Skeletal muscle tissue (tissue), 4 donors: ENCODE measurements around the gene BAK1. TPM values are rescaled to one million over a fixed set of nuclear protein-coding genes. Genes with fewer than 3 reads are reported as not detected.
"Not testable (repeated sequence)": the region's sequence is repeated elsewhere in the genome, so short reads cannot be mapped to it uniquely, and the experiment has no call there.

Source experiments
- H3K27ac ChIP-seq: one replicate; pipeline ENCODE4 v1.7.0; 2013; ENCODE audit warnings: mild to moderate bottlenecking, low read depth, low read length, inconsistent platforms
- H3K27me3 ChIP-seq, 3 donors: one replicate each; pipeline ENCODE4 v1.7.0; 2013; ENCODE audit warnings: low read length in 3 of 3; ENCODE audit not compliant: control insufficient read depth in 3 of 3, insufficient read depth in 3 of 3
- H3K36me3 ChIP-seq, 3 donors: one replicate each; pipeline ENCODE4 v1.7.0; 2013; ENCODE audit warnings: low read length in 3 of 3; ENCODE audit not compliant: control insufficient read depth in 3 of 3, insufficient read depth in 3 of 3
- H3K4me1 ChIP-seq, 3 donors: one replicate each; pipeline ENCODE4 v1.7.0; 2013; ENCODE audit warnings: low read length in 3 of 3, mild to moderate bottlenecking in 3 of 3; ENCODE audit not compliant: control insufficient read depth in 3 of 3, insufficient read depth in 3 of 3
- H3K4me3 ChIP-seq, 3 donors: one replicate each; pipeline ENCODE4 v1.7.0; 2013; ENCODE audit warnings: low read length in 3 of 3
- H3K9ac ChIP-seq, 3 donors: one replicate each; pipeline ENCODE4 v1.7.0; 2013; ENCODE audit warnings: low read length in 3 of 3, mild to moderate bottlenecking in 3 of 3, moderate library complexity in 2 of 3, low read depth in 1 of 3
- H3K9me3 ChIP-seq, 3 donors: one replicate each; pipeline ENCODE4 v1.7.0; 2013; ENCODE audit warnings: low read length in 3 of 3; ENCODE audit not compliant: control insufficient read depth in 3 of 3
- total RNA-seq: library from RNA; depleted of rRNA; stranded (reverse); fragments of >200 nt; gene quantifications from one replicate; pipeline ENCODE4 v1.2.3, GENCODE V29; 2014
- donor health status: Osteomylitis.

Gene BAK1
- total RNA-seq, 1 donor from 2014 or later = 9.9 TPM

DNA sequence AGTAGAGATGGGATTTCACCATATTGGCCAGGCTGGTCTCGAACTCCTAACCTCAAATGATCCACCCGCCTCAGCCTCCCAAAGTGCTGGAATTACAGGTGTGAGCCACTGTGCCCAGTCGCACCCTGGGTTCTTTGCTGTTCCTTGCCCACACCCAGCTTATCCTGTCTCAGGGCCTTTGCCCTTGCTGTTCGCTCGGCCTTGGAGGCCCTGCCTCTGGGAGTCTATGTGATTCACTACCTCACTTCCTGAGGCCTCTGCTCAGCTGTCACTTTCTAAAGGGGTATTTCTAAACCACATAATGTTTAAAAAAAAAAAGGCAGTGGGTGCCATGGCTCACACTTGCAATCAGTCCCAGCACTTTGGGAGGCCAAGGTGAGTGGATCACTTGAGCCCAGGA is 16.8 kb upstream of the BAK1 start:
- H3K9ac ChIP-seq, H3K27ac ChIP-seq, H3K36me3 ChIP-seq, H3K27me3 ChIP-seq, H3K9me3 ChIP-seq, H3K4me1 ChIP-seq, H3K4me3 ChIP-seq: not testable (repeated sequence)

DNA sequence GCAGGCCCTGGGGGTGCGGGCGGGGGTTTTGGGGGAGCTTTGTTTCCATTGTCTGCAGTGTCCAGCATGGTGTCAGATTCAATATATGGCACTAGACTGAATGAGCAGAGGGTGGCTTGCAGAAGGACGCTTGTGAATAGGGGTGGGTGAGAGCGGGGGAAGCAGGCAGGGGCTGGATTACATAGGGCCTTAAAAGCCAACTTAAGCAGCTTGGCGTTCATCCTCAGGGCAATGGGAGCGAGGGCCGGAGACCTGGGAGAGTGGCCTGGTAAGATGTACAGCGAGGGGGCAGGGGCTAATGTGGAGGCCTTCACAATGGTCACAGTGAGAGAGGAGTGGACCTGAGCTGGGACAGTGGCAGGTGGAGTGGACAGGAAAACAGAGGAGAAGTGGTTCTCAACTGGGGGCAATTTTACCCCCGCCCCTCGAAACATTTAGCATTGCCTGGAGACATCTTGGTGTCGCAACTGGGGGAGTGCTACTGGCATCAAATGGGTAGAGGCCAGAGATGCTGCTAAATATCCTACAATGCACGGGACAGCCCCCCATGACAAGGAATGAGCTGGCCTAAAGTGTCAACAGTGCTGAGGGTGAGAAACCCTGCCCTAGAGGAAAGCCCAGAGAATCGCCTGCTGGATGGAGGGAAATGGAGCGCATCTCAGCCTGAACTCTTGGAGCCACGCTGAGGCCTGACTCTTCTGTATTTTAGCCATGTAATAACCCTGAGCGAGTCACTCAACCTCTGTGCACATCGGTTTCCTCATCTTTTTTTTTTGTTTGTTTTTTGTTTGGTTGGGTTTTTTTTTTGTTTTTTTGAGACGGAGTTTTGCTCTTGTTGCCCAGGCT is 15.1 kb upstream of the BAK1 start:
- H3K4me1 ChIP-seq = peaks cover 10 to 17% (median 11%) of the 10 kb centered on the region in 3 donors
- H3K27me3 ChIP-seq = no peaks in the 10 kb centered on the region
- H3K36me3 ChIP-seq = no peaks in the 10 kb centered on the region
- H3K27ac ChIP-seq = no peak overlapping the region
- H3K4me3 ChIP-seq = no peak overlapping the region
- H3K9ac ChIP-seq = no peak overlapping the region
- H3K9me3 ChIP-seq = no peaks in the 10 kb centered on the region

DNA sequence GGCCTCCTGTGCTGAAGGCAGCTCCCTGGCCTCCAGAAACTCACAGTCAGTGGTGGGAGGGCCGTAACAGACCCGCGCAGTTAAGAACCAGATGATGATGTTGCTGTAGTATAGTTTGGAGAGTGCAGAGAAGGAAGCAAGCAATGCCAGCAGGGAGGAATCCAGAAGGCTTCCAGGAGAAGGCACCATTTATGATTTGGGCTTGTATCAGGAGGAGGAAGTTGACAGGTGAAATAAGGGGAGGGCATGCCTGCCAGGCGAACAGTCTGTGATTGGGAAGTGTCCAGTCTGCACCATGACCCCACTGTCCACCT is 13.3 kb upstream of the BAK1 start:
- Histone ChIP-seq H3K4me1 (peaks cover 25 to 31% (median 27%) of the 10 kb centered on the region in 3 donors), H3K9me3 (no peaks in the 10 kb centered on the region), H3K36me3 (no peaks in the 10 kb centered on the region), H3K4me3 (no peak overlapping the region), H3K9ac (no peak overlapping the region), H3K27ac (no peak overlapping the region), H3K27me3 (no peaks in the 10 kb centered on the region)

DNA sequence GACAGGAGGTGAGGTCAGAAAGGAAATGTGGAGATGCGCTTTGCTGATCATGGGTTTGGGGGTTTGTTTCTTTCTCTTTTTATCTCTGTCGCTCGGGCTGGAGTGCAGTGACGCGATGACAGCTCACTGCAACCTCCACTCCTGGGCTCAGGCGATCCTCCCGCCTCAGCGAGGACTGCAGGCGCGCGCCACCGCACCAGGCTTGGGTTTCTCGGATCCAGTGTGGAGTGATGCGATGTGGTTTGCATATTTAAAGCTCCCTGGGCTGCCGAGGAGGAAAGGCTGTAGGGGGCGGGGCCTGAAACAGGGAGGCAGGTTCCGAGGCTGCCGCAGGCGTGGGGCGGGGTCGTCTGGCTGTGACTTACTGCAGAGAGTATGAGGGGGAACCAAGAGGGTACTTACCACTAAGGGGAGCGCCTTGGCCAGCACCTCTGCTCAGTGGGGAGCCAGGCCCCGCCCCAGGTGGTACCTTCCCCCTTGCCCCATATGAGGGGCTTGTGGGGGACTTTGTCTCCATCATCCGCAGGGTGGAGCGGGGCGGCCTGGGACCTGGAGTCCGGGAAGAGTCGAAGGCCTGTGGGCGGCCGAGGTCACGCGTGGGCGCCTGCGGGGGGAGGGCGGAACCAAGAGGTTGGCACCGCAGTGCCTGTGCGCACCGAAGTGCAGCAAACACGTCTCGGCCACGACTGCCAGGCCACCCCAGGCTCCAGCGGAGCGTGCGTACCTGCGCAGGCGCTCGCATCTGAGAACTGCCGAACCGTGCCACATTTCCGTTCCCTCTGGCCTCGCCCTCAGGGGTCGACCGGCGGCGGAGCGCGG is 12.7 kb upstream of the BAK1 start:
- Histone ChIP-seq H3K9me3 (no peaks in the 10 kb centered on the region), H3K27ac (no peak overlapping the region), H3K4me1 (peaks cover 25 to 35% (median 27%) of the 10 kb centered on the region in 3 donors), H3K4me3 (no peak overlapping the region), H3K36me3 (no peaks in the 10 kb centered on the region), H3K9ac (no peak overlapping the region), H3K27me3 (no peaks in the 10 kb centered on the region)

DNA sequence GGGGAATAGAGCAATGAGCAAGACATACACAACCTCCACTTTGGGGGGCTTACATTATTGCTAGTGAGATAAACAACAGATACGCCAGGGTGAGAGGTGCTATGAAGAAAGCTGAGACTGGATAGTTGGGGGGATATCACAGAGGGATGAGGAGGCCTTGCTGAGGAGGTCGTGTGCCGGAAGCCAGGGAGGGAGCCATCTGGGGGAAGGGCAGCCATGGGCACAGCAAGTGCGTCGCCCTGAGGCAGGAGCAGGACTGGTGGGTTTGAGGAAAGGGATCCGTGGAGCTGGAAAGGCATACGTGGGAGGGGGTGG is 12.2 kb upstream of the BAK1 start:
- no peaks in the 10 kb centered on the region for H3K27me3 ChIP-seq
- no peak overlapping the region for H3K9ac ChIP-seq
- H3K36me3 ChIP-seq = no peaks in the 10 kb centered on the region

DNA sequence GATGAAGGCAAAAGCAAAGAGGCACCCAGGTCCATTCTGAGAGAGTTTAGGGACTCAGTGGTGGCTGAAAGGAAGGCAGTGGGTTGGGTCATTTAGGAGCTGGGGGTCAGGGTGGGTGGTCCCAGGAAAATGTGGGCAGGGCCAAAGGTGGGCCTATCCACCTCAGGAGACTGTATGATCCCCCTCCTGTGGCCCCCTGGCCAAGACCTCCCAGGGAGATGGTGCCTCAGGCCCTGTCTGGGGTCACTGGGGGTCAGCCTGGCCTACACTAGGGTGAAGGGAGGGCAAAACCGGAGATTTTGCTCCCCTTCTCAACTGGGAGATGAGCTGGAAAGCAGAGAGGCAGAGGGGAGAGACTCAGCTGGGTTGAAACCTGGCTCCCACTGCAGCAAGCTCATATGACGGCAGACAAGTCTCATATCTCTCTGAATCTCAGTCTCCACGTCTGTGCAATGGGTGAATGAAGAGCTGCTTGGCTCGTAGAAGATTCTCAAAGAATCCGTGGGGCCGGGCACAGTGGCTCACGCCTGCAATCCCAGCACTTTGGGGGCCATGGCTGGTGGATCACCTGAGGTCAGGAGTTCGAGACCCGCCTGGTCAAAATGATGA is 11.5 kb upstream of the BAK1 start:
- Histone ChIP-seq H3K4me1 (peaks cover 25 to 37% (median 27%) of the 10 kb centered on the region in 3 donors), H3K36me3 (no peaks in the 10 kb centered on the region), H3K27ac (peak overlapping the region; percentile 96), H3K4me3 (no peak overlapping the region), H3K27me3 (no peaks in the 10 kb centered on the region), H3K9ac (peak overlapping the region in 2 of 3 donors; percentile 0 to 53), H3K9me3 (no peaks in the 10 kb centered on the region)

More for the DNA sequence above, 12.2 kb upstream of the BAK1 start:
- H3K4me3 ChIP-seq = no peak overlapping the region
- no peaks in the 10 kb centered on the region for H3K9me3 ChIP-seq
- no peak overlapping the region for H3K27ac ChIP-seq
- H3K4me1 ChIP-seq = peaks cover 25 to 36% (median 27%) of the 10 kb centered on the region in 3 donors

DNA sequence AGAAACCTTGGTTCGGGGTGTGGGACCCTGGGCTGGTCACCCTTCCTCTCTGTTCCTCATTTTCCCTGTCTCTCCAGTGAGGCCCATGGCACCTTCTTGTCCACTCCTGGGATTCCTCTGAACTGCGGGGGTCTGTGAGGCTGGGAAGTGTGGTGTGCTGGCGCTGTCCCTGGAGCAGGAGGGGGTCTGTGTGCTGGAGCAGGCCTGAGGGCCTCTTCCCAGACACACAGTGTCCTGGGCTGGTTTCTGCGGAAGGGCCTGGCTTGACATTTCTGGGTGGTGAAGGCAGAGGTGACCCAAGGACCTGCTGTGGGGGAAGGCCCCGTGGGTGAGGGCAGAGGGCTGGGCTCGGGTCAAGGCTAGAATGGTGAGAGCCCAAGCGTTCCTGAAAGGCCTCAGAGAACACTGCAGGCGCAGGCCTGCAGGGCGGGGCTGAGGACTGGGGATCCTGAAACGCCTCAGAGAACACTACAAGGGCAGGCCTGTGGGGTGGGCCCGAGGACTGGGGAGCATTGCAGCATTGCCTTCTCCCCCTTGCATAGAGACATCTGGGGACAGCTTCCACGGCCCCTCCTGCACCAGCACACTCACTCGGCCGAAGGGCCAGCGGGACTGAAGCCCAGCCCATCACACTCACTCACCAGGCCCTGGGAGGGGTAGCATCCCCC is 10.6 kb upstream of the BAK1 start:
- Histone ChIP-seq H3K4me3 (peak overlapping the region in 1 of 3 donors; percentile 27), H3K36me3 (no peaks in the 10 kb centered on the region), H3K27ac (peak overlapping the region; percentile 96), H3K4me1 (peaks cover 33 to 46% (median 34%) of the 10 kb centered on the region in 3 donors), H3K9me3 (no peaks in the 10 kb centered on the region), H3K27me3 (no peaks in the 10 kb centered on the region), H3K9ac (peak overlapping the region; percentile 53 to 80 (median 70))

DNA sequence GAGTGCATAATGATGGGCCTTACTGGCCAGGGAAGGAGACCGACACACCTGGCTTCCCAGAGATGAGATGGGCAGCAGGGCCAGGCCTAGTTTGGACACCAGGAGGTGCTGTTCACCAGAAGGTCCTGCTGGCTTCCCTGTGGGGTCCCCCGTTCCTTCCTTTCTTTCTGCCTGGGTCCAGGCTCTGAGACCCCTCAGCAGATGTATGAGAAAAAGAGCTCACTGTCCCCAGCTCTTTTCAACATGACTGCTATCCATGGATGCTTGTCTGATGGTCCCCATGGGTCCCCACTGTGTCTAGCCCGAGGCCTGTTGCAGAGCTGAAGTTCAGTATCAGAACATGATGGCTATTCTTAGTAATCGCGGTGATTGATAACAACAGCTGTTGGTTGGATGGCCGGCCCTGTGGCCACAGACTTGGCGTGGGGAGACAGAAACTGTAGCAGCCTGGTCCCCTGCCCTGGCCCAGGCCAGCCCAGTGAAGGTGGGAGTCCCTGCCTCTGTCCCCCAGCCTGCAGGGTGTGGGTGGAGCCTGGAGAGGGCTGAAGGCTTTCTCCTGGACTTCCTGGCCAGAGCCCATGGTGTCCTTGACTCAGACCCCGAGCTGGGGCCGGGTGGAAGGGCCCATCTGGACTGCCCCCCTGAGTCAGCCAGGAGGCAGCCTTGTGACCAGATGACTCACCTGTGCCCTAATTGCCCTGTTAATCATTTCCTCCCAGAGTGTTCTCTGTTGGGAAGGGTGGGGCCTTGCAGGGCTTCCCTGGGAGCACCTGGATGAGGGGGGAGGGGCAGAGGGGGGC is 9.9 kb upstream of the BAK1 start:
- H3K36me3 ChIP-seq = no peaks in the 10 kb centered on the region
- no peaks in the 10 kb centered on the region for H3K27me3 ChIP-seq
- H3K27ac ChIP-seq = peak overlapping the region; percentile 96
- H3K9me3 ChIP-seq = no peaks in the 10 kb centered on the region
- H3K9ac ChIP-seq = peak overlapping the region; percentile 46 to 80 (median 77)
- H3K4me1 ChIP-seq = peaks cover 38 to 53% (median 40%) of the 10 kb centered on the region in 3 donors
- H3K4me3 ChIP-seq = peak overlapping the region; percentile 23 to 54 (median 27)

DNA sequence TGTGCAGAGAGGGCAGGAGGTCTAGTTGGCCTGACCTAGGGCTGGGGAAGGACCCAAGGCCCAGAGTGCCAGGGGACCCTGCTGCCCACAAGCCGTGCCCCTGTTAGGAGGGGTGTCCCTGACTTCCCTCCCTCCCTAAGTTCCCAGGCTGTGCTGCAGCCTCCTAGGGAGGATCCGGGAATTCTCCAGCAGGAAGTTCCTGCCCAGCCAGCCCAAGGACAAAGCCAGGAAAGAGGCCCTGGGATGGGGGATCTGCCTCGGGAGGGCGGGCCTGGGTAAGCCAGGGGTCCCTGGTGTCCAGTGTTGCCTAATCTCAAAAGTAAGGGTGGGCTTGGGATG is 9.3 kb upstream of the BAK1 start:
- H3K36me3 ChIP-seq = no peaks in the 10 kb centered on the region
- no peaks in the 10 kb centered on the region for H3K27me3 ChIP-seq
- peaks cover 38 to 53% (median 40%) of the 10 kb centered on the region in 3 donors for H3K4me1 ChIP-seq
- H3K4me3 ChIP-seq = peak overlapping the region in 1 of 3 donors; percentile 54
- H3K9ac ChIP-seq = peak overlapping the region in 2 of 3 donors; percentile 46 to 80
- H3K27ac ChIP-seq = peak overlapping the region; percentile 96
- no peaks in the 10 kb centered on the region for H3K9me3 ChIP-seq
